Measurements from ENCODE around the gene KIAA1217. TPM values are rescaled to one million over a fixed set of nuclear protein-coding genes. Genes with fewer than 3 reads are reported as not detected.
A peak's percentile ranks its signal among the peaks of the same experiment; 100 is the strongest.

The KIAA1217 gene
- total and polyA plus RNA-seq, 2 of the 8 experiments (the other 6 are each of a cell fraction or from before 2014, with no cell fraction given): 4.5 to 15.6 TPM

GRCh38 chr10:24462889-24463552 is 254.1 kb downstream of the KIAA1217 start:
- CTCF ChIA-PET (ENCODE audit: partially characterized antibody): interaction anchor here (1.1 to 2.0 kb wide), 3 partner anchors 20 to 56 kb away, joined by 3 to 4 read pairs (median 3); no protein-coding TSS in a partner anchor
- H4K91ac ChIP-seq (replicated peaks; ENCODE audit: insufficient read length, low read length): no peak overlapping the region
- H3K4me3 ChIP-seq (ENCODE audit: extremely low read depth in 1 of 4, insufficient read depth in 2 of 4, low read depth in 3 of 4, low read length in 4 of 4): no peak overlapping the region
- no peaks in the 10 kb centered on the region; the same call in 1 of the 2 replicates for H3K23me2 ChIP-seq (ENCODE audit: low read depth, low read length)
- no peak for DNase-seq (ENCODE audit: low read depth in 1 of 2, low spot score in 2 of 2)
- no peaks in the 10 kb centered on the region for H3K79me2 ChIP-seq (ENCODE audit: control insufficient read depth in 1 of 2, insufficient read depth in 2 of 2, low read length in 2 of 2)
- no peaks in the 10 kb centered on the region for H3K79me1 ChIP-seq (ENCODE audit: low read depth, low read length)
- no peaks in the 10 kb centered on the region for H3K9me3 ChIP-seq (ENCODE audit: insufficient read depth in 2 of 2, low read depth in 1 of 2, low read length in 1 of 2)
- FAIRE-seq: no peak
- no peak overlapping the region for H2AFZ ChIP-seq (ENCODE audit: low read length)
- no peak overlapping the region for H2BK12ac ChIP-seq (ENCODE audit: low read depth, low read length)
- no peak overlapping the region for H2BK5ac ChIP-seq (ENCODE audit: low read depth, low read length)
- no peaks in the 10 kb centered on the region for H4K20me1 ChIP-seq (replicated peaks in 1 of 2; ENCODE audit: control insufficient read depth in 1 of 2, insufficient read depth in 2 of 2, low read length in 2 of 2)
- no peaks in the 10 kb centered on the region for H3K36me3 ChIP-seq (ENCODE audit: control insufficient read depth in 2 of 4, insufficient read depth in 4 of 4, low read length in 3 of 4)
- H3K18ac ChIP-seq (ENCODE audit: extremely low read depth, low read length): no peak overlapping the region
- no peak overlapping the region for H3K14ac ChIP-seq (ENCODE audit: insufficient read length)
- H2BK15ac ChIP-seq (ENCODE audit: low read length): no peak overlapping the region
- H3K27me3 ChIP-seq (replicated peaks in 1 of 4; ENCODE audit: control insufficient read depth in 3 of 4, extremely low read depth in 1 of 4, insufficient read depth in 3 of 4, low read length in 3 of 4): no peaks in the 10 kb centered on the region
- no peak overlapping the region for H3K4ac ChIP-seq (replicated peaks; ENCODE audit: insufficient read length, low read depth, low read length)
- WGBS, 2 experiments (ENCODE audit: extremely low coverage in 1 of 2, insufficient coverage in 1 of 2, insufficient read length in 1 of 2, insufficient replicate concordance in 2 of 2, low coverage in 1 of 2, low lambda C conversion rate in 2 of 2, missing lambda C conversion rate in 1 of 2): 95% methylated on average over 6 of the region's 6 CpGs; no CpG with 5 or more reads in 1 of the 2 experiments
- no peak overlapping the region for H3K56ac ChIP-seq (replicated peaks; ENCODE audit: insufficient read length, low read depth, low read length)
- no peak overlapping the region for H4K8ac ChIP-seq (ENCODE audit: extremely low read depth, insufficient read depth, low read length)
- H2AK5ac ChIP-seq (ENCODE audit: low read depth, low read length): no peak overlapping the region
- no peak overlapping the region for H3K4me2 ChIP-seq (ENCODE audit: insufficient read depth in 1 of 2, low read depth in 2 of 2, low read length in 2 of 2)
- no peak overlapping the region for H4K5ac ChIP-seq (ENCODE audit: insufficient read length, low read depth, low read length)
- no peak overlapping the region for H2BK120ac ChIP-seq (replicated peaks; ENCODE audit: low read depth, low read length)
- no peak overlapping the region for H3K23ac ChIP-seq (ENCODE audit: insufficient read length)
- POLR2A ChIA-PET (ENCODE audit: partially characterized antibody): no interaction called here
- no peak for TF ChIP-seq JUND (IDR thresholded peaks at IDR 0.05; ENCODE audit: low read length)
- no peak for TF ChIP-seq ZNF274 (IDR thresholded peaks at IDR 0.05; ENCODE audit: borderline replicate concordance, extremely low read depth, low read length)
- no peak for TF ChIP-seq RXRA (IDR thresholded peaks at IDR 0.05; ENCODE audit: insufficient read depth, low read depth, low read length)
- TF ChIP-seq TAF7 (optimal IDR thresholded peaks at IDR 0.05; ENCODE audit: borderline replicate concordance, low read depth, low read length): no peak
- no peak for TF ChIP-seq SRF (IDR thresholded peaks at IDR 0.05; ENCODE audit: low read depth, low read length)
- TF ChIP-seq RAD21 (IDR thresholded peaks at IDR 0.05 in 1 of 2, conservative IDR thresholded peaks at IDR 0.05 in 1 of 2; ENCODE audit: low read depth in 2 of 2, low read length in 2 of 2): 0 out of 4 replicates have a peak, but pooled peaks of 1 of the 2 experiments have one; percentile 4
- TF ChIP-seq CTCF (IDR thresholded peaks at IDR 0.05; ENCODE audit: control extremely low read depth in 1 of 3, insufficient read depth in 1 of 3, low read depth in 1 of 3, low read length in 3 of 3): peak; percentile 2 to 13 (median 12); a peak in 3 of 4 replicates
- H3K9ac ChIP-seq (replicated peaks in 1 of 4; ENCODE audit: extremely low read depth in 1 of 4, low read depth in 3 of 4, low read length in 3 of 4): no peak overlapping the region
- no peak overlapping the region for H2BK20ac ChIP-seq (ENCODE audit: low read length)
- no peak overlapping the region for H3K27ac ChIP-seq (ENCODE audit: low read depth, low read length)
- peaks cover 0 to 2% (median 0%) of the 10 kb centered on the region in 4 experiments; a peak in 2 of 7 replicates for H3K4me1 ChIP-seq (replicated peaks in 1 of 4; ENCODE audit: control insufficient read depth in 3 of 4, insufficient read depth in 4 of 4, low read length in 3 of 4)

All from H1 (cell line).